IPS-18c (cell line): ENCODE measurements around the gene TST.

Source experiments
- H3K4me3 ChIP-seq: 2 replicates; pipeline ENCODE4 v1.7.0; 2013; ENCODE audit warnings: low read depth, mild to moderate bottlenecking, low read length, moderate library complexity; ENCODE audit not compliant: insufficient read depth
- H3K9me3 ChIP-seq: one replicate; pipeline ENCODE4 v1.6.1; 2013; ENCODE audit warnings: mild to moderate bottlenecking, low read length, moderate library complexity; ENCODE audit not compliant: control insufficient read depth, insufficient read depth

The TST gene

GRCh38 chr22:37057226-37057625, 38.0 kb upstream of the TST start:
- Histone ChIP-seq H3K9me3 (no peaks in the 10 kb centered on the region), H3K4me3 (no peak overlapping the region)

GRCh38 chr22:37056246-37056645, 37.0 kb upstream of the TST start:
- no peaks in the 10 kb centered on the region for H3K9me3 ChIP-seq
- no peak overlapping the region for H3K4me3 ChIP-seq

- H3K9me3 ChIP-seq: no peaks in the 10 kb centered on the region
- no peak overlapping the region for H3K4me3 ChIP-seq
These were observed 35.5 kb upstream of the TST start for GRCh38 chr22:37054600-37055365.

GRCh38 chr22:37054056-37054395, 34.8 kb upstream of the TST start:
- H3K9me3 ChIP-seq: no peaks in the 10 kb centered on the region
- no peak overlapping the region for H3K4me3 ChIP-seq

- Histone ChIP-seq H3K9me3 (no peaks in the 10 kb centered on the region), H3K4me3 (no peak overlapping the region)
These were observed 34.2 kb upstream of the TST start for GRCh38 chr22:37053310-37054055.

- peak overlapping the region; percentile 82; the same call in 1 of the 2 replicates for H3K4me3 ChIP-seq
These were observed 33.4 kb upstream of the TST start for GRCh38 chr22:37052386-37053309.

GRCh38 chr22:37051391-37052385, 32.4 kb upstream of the TST start, which contains the start of gene KCTD17:
Gene KCTD17, plus strand, starts transcription at chr22:37051742. Its CDS starts 19 bp downstream, at chr22:37051761.
- Histone ChIP-seq H3K9me3 (no peaks in the 10 kb centered on the region), H3K4me3 (peak within 1 kb of the TSS; percentile 82)

More at GRCh38 chr22:37052386-37053309, 33.4 kb upstream of the TST start:
- no peaks in the 10 kb centered on the region for H3K9me3 ChIP-seq

- Histone ChIP-seq H3K4me3 (no peak overlapping the region), H3K9me3 (no peaks in the 10 kb centered on the region)
These were observed 31.7 kb upstream of the TST start for GRCh38 chr22:37050913-37051312.

GRCh38 chr22:37049224-37049623, 30.0 kb upstream of the TST start:
- H3K4me3 ChIP-seq: no peak overlapping the region
- no peaks in the 10 kb centered on the region for H3K9me3 ChIP-seq

GRCh38 chr22:37048133-37048532, 28.9 kb upstream of the TST start:
- Histone ChIP-seq H3K4me3 (no peak overlapping the region), H3K9me3 (no peaks in the 10 kb centered on the region)

GRCh38 chr22:37047006-37047405, 27.8 kb upstream of the TST start:
- Histone ChIP-seq H3K9me3 (no peaks in the 10 kb centered on the region), H3K4me3 (no peak overlapping the region)

- Histone ChIP-seq H3K9me3 (no peaks in the 10 kb centered on the region), H3K4me3 (no peak overlapping the region)
These were observed 27.3 kb upstream of the TST start for GRCh38 chr22:37046589-37046988.

- H3K9me3 ChIP-seq: no peaks in the 10 kb centered on the region
- no peak overlapping the region for H3K4me3 ChIP-seq
These were observed 26.7 kb upstream of the TST start for GRCh38 chr22:37045958-37046357.

- Histone ChIP-seq H3K4me3 (no peak overlapping the region), H3K9me3 (no peaks in the 10 kb centered on the region)
These were observed 25.7 kb upstream of the TST start for GRCh38 chr22:37044634-37045625.

- Histone ChIP-seq H3K4me3 (no peak overlapping the region), H3K9me3 (no peaks in the 10 kb centered on the region)
These were observed 24.7 kb upstream of the TST start for GRCh38 chr22:37043828-37044538.
